ENCODE results near the gene PHACTR1. TPM values are rescaled to one million over a fixed set of nuclear protein-coding genes. Genes with fewer than 3 reads are reported as not detected.

Gene PHACTR1
- polyA plus RNA-seq, 4 donors = 10.9 to 22.0 (median 16.3) TPM

- peak in 2 of 4 donors; percentile 27 to 49 for DNase-seq (ENCODE audit: low read depth in 4 of 4, low spot score in 2 of 4)
Measured at GRCh38 chr6:13272131-13273046, 555.8 kb downstream of the PHACTR1 start.

GRCh38 chr6:13273202-13273930, 556.8 kb downstream of the PHACTR1 start:
- no peak for DNase-seq (ENCODE audit: low read depth in 4 of 4, low spot score in 2 of 4)

- no peak for DNase-seq (ENCODE audit: low read depth in 4 of 4, low spot score in 2 of 4)
Measured at GRCh38 chr6:13273931-13274706, 557.6 kb downstream of the PHACTR1 start.

- no peak for DNase-seq (ENCODE audit: low read depth in 4 of 4, low spot score in 2 of 4)
Measured at GRCh38 chr6:13274707-13275434, 558.3 kb downstream of the PHACTR1 start.

GRCh38 chr6:13275435-13275989, 558.9 kb downstream of the PHACTR1 start:
- DNase-seq (ENCODE audit: low read depth in 4 of 4, low spot score in 2 of 4) = no peak

- no peak for DNase-seq (ENCODE audit: low read depth in 4 of 4, low spot score in 2 of 4)
Measured at GRCh38 chr6:13277231-13277630, 560.7 kb downstream of the PHACTR1 start.

GRCh38 chr6:13278164-13278563, 561.6 kb downstream of the PHACTR1 start:
- DNase-seq (ENCODE audit: low read depth in 4 of 4, low spot score in 2 of 4) = no peak

GRCh38 chr6:13278991-13279390, 562.4 kb downstream of the PHACTR1 start:
- DNase-seq (ENCODE audit: low read depth in 4 of 4, low spot score in 2 of 4) = no peak

- no peak for DNase-seq (ENCODE audit: low read depth in 4 of 4, low spot score in 2 of 4)
Measured at GRCh38 chr6:13280254-13280653, 563.7 kb downstream of the PHACTR1 start.

GRCh38 chr6:13281686-13282085, 565.1 kb downstream of the PHACTR1 start:
- no peak for DNase-seq (ENCODE audit: low read depth in 4 of 4, low spot score in 2 of 4)

GRCh38 chr6:13282393-13283069, 566.0 kb downstream of the PHACTR1 start:
- no peak for DNase-seq (ENCODE audit: low read depth in 4 of 4, low spot score in 2 of 4)

GRCh38 chr6:13283331-13283730, 566.8 kb downstream of the PHACTR1 start:
- no peak for DNase-seq (ENCODE audit: low read depth in 4 of 4, low spot score in 2 of 4)

GRCh38 chr6:13284646-13285045, 568.1 kb downstream of the PHACTR1 start:
- no peak for DNase-seq (ENCODE audit: low read depth in 4 of 4, low spot score in 2 of 4)

- no peak for DNase-seq (ENCODE audit: low read depth in 4 of 4, low spot score in 2 of 4)
Measured at GRCh38 chr6:13285705-13286104, 569.1 kb downstream of the PHACTR1 start.

GRCh38 chr6:13286181-13286580, 569.6 kb downstream of the PHACTR1 start:
- no peak for DNase-seq (ENCODE audit: low read depth in 4 of 4, low spot score in 2 of 4)

- DNase-seq (ENCODE audit: low read depth in 4 of 4, low spot score in 2 of 4) = no peak
Measured at GRCh38 chr6:13287104-13287503, 570.5 kb downstream of the PHACTR1 start.

- no peak for DNase-seq (ENCODE audit: low read depth in 4 of 4, low spot score in 2 of 4)
Measured at GRCh38 chr6:13288481-13288880, 571.9 kb downstream of the PHACTR1 start.

- no peak for DNase-seq (ENCODE audit: low read depth in 4 of 4, low spot score in 2 of 4)
Measured at GRCh38 chr6:13288969-13289391, 572.4 kb downstream of the PHACTR1 start.

GRCh38 chr6:13289789-13290318, 573.3 kb downstream of the PHACTR1 start:
- no peak for DNase-seq (ENCODE audit: low read depth in 4 of 4, low spot score in 2 of 4)

All from left renal cortex interstitium (tissue), 4 donors.